ENCODE measurements around the gene PTPMT1.

PTPMT1 gene

DNA sequence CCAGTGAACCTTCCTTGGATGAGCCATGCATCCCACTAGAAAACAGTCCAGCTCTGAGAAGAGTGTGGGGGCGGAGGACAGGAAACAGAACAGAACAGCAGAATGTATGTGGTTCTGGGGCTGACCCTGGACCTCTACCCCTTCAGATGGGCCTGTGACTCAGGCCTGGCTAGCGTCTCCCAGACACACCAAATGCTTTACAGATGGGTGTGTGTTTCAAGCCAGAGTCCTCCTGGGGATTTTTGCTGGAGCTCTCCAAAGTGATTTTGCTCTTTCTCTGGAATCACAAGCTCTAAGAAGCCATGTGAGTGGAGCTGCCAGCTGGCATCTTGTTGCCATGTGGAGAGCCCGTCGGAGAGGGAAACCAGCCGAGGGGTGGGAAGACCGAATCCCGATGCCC is 42.0 kb downstream of the PTPMT1 start:
- no peak for DNase-seq (ENCODE audit: low read depth)

DNA sequence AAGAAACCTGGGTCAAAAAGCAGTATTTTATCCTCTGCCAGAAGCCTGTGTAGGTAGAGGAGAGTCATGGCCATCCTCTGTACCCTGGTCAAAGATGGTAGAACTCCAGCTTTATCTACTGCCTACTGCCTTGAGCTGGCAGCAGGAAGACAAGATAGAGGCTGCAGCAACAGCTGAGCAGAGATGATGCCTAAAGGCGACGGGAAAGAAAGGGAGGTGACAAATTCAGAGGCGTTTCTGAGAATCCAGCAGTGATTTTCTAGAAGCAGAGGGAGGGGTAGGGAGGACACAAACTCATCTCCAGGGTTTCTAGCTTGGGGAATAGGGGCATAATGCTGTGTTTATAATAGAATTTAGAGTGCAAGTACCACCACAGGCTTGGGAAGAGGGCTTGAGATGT is 44.3 kb downstream of the PTPMT1 start:
- no peak for DNase-seq (ENCODE audit: low read depth)

DNA sequence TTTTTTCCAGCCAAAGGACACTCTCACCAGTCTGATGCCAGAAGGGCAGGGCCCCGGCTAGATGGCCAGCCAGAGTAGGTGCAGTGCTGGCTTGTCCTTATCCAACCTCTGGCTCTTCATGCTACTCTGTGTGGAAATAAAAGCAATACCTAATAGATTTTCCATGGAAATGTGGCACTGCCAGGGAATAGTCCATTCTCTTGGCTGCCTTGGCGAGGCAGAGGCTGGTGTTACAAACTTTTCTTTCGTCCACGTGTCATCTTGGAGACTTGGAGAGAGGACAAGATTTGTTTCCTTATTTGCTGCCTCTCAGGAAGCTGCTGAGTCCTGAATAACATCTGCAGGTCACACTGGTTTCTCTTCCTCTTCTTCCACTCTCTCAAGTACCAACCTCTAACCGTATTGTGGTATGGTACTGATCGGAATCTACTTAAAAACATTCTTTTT is 46.0 kb downstream of the PTPMT1 start:
- no peak for DNase-seq (ENCODE audit: low read depth)

DNA sequence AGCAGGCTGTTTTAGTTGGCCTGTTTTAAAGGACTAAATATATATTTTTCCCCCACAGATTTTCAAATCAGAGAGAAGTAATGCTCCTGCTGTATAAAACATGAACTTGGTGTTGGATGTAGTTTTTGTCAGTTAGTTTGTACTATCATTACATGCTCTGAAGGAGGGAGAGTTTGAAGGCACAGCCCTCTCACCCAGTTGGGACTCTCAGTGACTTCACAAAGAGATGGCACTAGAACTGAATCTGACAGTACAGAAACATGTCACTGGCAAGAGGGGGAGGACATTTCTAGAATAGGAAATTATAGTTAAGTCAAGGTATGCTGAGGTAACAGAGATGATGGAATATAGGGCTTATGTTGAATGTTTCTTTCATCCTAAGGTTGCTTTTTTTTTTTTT is 49.9 kb downstream of the PTPMT1 start:
- no peak for DNase-seq (ENCODE audit: low read depth)

DNA sequence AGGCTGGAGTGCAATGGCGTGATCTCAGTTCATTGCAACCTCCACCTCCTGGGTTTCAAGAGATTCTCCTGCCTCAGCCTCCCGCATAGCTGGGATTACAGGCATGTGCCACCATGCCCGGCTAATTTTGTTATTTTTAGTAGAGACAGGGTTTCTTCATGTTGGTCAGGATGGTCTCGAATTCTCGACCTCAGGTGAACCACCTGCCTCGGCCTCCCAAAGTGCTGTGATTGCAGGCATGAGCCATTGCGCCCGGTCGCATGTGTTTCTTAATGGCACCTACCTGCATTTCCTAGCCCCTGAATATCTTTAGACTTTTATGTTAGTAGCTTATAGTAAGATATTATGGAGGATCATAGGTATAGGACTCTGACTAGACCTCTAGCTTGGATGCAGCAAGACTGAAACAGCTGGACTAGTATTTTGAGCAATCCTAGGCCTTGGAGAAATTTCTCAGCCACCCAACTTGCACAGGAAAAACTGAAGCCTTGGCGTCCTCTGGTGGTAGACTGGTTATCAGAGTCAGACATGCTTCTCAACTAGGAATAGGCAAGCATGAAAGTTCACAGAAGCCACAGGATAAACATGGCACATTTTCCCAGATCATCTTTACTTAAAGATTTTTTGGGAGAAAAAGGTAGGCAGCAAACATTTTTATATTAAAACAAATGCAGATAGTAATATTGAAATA is 51.5 kb downstream of the PTPMT1 start:
- DNase-seq (ENCODE audit: low read depth) = no peak

DNA sequence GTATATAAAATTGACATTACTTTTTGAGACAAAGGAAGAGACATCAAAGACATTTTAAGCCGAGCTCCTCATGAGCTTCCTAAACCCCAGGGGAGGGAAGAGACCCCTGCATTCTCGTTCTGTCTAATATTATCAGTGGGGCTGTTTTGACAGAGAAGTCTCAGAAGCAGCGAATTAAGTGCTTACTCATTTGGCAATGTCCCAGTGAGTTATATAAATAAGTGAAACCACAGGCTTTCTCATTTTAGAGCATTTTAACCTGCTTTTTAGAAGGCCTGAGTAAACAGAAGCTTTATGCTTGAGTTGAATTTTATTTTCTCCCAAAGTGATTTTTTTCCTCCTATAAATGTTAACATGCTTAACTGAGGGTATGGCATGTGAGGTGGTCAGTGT is 52.0 kb downstream of the PTPMT1 start:
- DNase-seq (ENCODE audit: low read depth) = no peak

DNA sequence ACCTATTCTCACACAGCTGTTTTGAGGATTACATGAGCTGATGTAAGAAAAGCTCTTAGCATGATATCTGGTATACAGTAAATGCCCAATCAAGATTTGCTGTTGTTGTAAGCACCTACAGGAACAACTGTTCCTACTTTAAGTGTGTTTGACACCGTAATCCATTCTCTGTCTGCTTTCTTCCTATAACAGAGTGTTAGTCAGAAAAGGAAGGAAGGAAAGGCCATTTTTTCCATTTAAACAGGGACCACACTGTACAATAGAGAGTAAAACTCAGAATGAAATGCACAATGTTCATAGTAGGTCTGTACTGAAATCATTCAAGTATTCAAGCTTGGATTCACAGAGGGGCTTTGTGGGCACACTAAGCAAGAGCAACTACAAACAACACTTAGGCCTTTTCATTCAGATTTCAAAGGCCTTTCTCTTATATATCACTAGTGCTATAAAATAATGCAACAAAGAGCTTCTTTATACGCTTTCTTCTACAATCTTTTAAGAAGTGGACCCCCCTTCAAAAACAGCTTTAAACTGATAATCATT is 55.5 kb downstream of the PTPMT1 start:
- DNase-seq (ENCODE audit: low read depth) = no peak
